ENCODE measurements around the gene ASB1.
A peak's percentile ranks its signal among the peaks of the same experiment; 100 is the strongest.

The ASB1 gene

GRCh38 chr2:238473523-238473922 lies 46.8 kb downstream of the ASB1 start:
- no peak for DNase-seq

GRCh38 chr2:238475034-238475433 lies 48.3 kb downstream of the ASB1 start:
- DNase-seq, result no peak

GRCh38 chr2:238475566-238475965 lies 48.8 kb downstream of the ASB1 start:
- no peak for DNase-seq

GRCh38 chr2:238476258-238476657 lies 49.5 kb downstream of the ASB1 start:
- DNase-seq, result no peak

- DNase-seq, result no peak
Observed at GRCh38 chr2:238478216-238478615, 51.5 kb downstream of the ASB1 start.

- DNase-seq, result no peak
Observed at GRCh38 chr2:238479847-238480246, 53.1 kb downstream of the ASB1 start.

GRCh38 chr2:238483021-238483420 lies 56.3 kb downstream of the ASB1 start:
- no peak for DNase-seq

- no peak for DNase-seq
Observed at GRCh38 chr2:238483656-238484055, 56.9 kb downstream of the ASB1 start.

GRCh38 chr2:238484522-238485452 lies 58.1 kb downstream of the ASB1 start:
- no peak for DNase-seq

- DNase-seq, result no peak
Observed at GRCh38 chr2:238486123-238486848, 59.6 kb downstream of the ASB1 start.

GRCh38 chr2:238487134-238487533 lies 60.4 kb downstream of the ASB1 start:
- DNase-seq, result no peak

- no peak for DNase-seq
Observed at GRCh38 chr2:238487652-238488346, 61.1 kb downstream of the ASB1 start.

GRCh38 chr2:238488347-238488826 lies 61.7 kb downstream of the ASB1 start:
- no peak for DNase-seq

GRCh38 chr2:238489431-238489830 lies 62.7 kb downstream of the ASB1 start:
- DNase-seq, result no peak

- no peak for DNase-seq
Observed at GRCh38 chr2:238489896-238490295, 63.2 kb downstream of the ASB1 start.

GRCh38 chr2:238492840-238493239 lies 66.1 kb downstream of the ASB1 start:
- no peak for DNase-seq

- DNase-seq, result no peak
Observed at GRCh38 chr2:238493411-238493810, 66.7 kb downstream of the ASB1 start.

- DNase-seq, result peak; percentile 38
Observed at GRCh38 chr2:238493880-238494572, 67.3 kb downstream of the ASB1 start.

GRCh38 chr2:238494573-238494961 lies 67.8 kb downstream of the ASB1 start:
- no peak for DNase-seq

- no peak for DNase-seq
Observed at GRCh38 chr2:238495422-238495821, 68.7 kb downstream of the ASB1 start.

- DNase-seq, result no peak
Observed at GRCh38 chr2:238496756-238497609, 70.3 kb downstream of the ASB1 start.

GRCh38 chr2:238497610-238498005 lies 70.9 kb downstream of the ASB1 start:
- no peak for DNase-seq
